ENCODE measurements around the gene PPP2R3A. TPM values are rescaled to one million over a fixed set of nuclear protein-coding genes. Genes with fewer than 3 reads are reported as not detected.

Gene PPP2R3A
- total RNA-seq, 6 donors from 2014 or later: 5.5 to 35.6 (median 11.0) TPM

- H3K36me3 ChIP-seq: no peaks in the 10 kb centered on the region
- WGBS, 2 donors: 79 to 84% methylated on average over 3 of the region's 3 CpGs
- TF ChIP-seq, protein P1, sequence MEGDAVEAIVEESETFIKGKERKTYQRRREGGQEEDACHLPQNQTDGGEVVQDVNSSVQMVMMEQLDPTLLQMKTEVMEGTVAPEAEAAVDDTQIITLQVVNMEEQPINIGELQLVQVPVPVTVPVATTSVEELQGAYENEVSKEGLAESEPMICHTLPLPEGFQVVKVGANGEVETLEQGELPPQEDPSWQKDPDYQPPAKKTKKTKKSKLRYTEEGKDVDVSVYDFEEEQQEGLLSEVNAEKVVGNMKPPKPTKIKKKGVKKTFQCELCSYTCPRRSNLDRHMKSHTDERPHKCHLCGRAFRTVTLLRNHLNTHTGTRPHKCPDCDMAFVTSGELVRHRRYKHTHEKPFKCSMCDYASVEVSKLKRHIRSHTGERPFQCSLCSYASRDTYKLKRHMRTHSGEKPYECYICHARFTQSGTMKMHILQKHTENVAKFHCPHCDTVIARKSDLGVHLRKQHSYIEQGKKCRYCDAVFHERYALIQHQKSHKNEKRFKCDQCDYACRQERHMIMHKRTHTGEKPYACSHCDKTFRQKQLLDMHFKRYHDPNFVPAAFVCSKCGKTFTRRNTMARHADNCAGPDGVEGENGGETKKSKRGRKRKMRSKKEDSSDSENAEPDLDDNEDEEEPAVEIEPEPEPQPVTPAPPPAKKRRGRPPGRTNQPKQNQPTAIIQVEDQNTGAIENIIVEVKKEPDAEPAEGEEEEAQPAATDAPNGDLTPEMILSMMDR (IDR thresholded peaks at IDR 0.05): no peak
- TF ChIP-seq POLR2A (IDR thresholded peaks at IDR 0.05): no peak
- no peak for TF ChIP-seq POLR2AphosphoS5 (IDR thresholded peaks at IDR 0.05)
- no peak for TF ChIP-seq EP300 (IDR thresholded peaks at IDR 0.05)
- H3K27ac ChIP-seq: no peak overlapping the region
- DNase-seq (no peak), ATAC-seq (ENCODE audit: low FRiP score in 2 of 2) (no peak)
- H3K27me3 ChIP-seq: no peaks in the 10 kb centered on the region
- no peak overlapping the region for H3K4me3 ChIP-seq
- no peaks in the 10 kb centered on the region for H3K9me3 ChIP-seq
- H3K4me1 ChIP-seq: no peaks in the 10 kb centered on the region
Observed at GRCh38 chr3:135994708-135995337, 29.3 kb downstream of the PPP2R3A start.

DNA sequence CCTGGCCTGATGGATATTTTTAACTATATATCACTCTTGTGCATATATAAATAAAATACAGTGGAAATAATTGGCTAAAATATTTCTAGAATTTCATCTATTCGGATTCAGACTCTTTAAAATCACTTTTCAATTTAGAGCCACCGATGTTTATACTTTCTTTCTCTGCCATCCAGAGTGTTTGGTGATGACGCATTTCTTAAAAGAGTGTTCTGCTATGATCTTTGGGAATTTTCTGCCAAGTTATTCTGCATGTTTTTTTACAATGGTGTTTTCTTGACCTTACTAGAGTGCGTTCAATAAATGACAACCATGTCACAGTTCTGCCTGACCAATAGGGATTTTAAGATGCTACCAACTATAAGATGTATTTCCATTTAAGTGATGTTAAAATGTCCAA, 30.2 kb downstream of the PPP2R3A start:
- TF ChIP-seq, protein P1 (IDR thresholded peaks at IDR 0.05): no peak
- TF ChIP-seq POLR2AphosphoS5 (IDR thresholded peaks at IDR 0.05): no peak
- TF ChIP-seq POLR2A (IDR thresholded peaks at IDR 0.05): no peak
- no peak for TF ChIP-seq EP300 (IDR thresholded peaks at IDR 0.05)
- 77 to 84% methylated on average over 4 of the region's 4 CpGs for WGBS, 2 donors
- Histone ChIP-seq H3K4me3 (no peak overlapping the region), H3K36me3 (no peaks in the 10 kb centered on the region), H3K27ac (no peak overlapping the region), H3K9me3 (no peaks in the 10 kb centered on the region), H3K27me3 (no peaks in the 10 kb centered on the region), H3K4me1 (no peaks in the 10 kb centered on the region)
- no peak for ATAC-seq (ENCODE audit: low FRiP score in 2 of 2)
- DNase-seq: no peak

DNA sequence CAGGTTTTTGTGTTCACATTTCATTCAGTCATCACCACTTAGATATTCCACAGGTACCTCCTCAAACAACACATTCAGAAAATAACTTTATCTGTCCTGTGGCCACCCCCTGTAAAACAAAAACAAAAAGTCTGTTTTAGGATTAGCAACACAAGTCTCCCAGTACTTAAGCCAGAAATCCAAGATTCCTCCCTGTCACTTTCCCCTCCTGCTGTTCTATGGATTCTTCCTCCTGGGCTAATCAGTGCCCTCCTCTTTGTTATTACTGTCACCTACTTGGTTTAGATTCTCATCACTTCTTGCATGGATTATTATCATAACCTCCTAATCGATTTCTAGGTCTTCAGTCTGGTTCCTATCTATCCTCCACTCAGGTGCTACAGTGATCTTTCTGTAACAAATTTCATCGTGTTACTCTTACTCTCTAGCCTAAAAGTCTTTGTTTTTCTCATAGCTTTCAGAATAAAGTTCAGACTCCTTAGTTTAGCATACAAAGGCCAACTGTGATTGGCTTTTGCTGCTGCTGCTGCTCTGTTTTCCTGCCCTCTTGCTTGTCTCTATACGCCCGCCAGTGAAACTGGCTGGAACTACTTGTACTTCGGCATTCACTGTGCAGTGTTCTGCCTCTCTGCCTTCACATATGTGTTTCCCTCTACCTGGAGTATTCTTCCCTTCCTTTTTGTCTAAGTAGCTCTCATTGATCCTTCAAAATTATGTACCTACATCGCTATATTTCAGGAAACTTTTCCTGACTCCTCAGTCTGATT, 32.2 kb downstream of the PPP2R3A start:
- WGBS, 2 donors: 90 to 91% methylated on average over 6 of the region's 6 CpGs
- Histone ChIP-seq H3K9me3 (no peaks in the 10 kb centered on the region), H3K4me3 (no peak overlapping the region), H3K27me3 (no peaks in the 10 kb centered on the region), H3K27ac (no peak overlapping the region), H3K36me3 (no peaks in the 10 kb centered on the region), H3K4me1 (no peaks in the 10 kb centered on the region)
- TF ChIP-seq POLR2AphosphoS5 (IDR thresholded peaks at IDR 0.05) (no peak), POLR2A (IDR thresholded peaks at IDR 0.05) (no peak), EP300 (IDR thresholded peaks at IDR 0.05) (no peak)
- TF ChIP-seq, protein P1 (IDR thresholded peaks at IDR 0.05): no peak
- DNase-seq (no peak), ATAC-seq (ENCODE audit: low FRiP score in 2 of 2) (no peak)

DNA sequence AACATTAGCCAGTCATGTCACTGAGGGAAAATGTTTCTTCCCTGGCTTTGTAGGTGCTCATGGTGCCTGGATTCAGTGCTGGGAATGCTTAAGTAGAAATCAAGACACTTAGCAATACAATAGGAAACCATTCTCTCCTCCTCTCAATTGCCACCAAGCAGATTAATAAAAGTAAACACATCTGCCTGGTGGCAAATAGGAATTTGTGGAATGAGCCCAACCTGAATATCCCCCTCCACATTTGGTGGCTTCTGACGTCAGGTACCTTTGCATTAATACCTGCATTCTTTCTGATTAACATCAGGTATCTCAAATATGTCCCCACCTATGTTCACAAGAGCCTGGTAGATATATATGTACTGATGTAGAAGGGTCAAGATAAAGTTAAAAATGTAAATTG, 42.7 kb downstream of the PPP2R3A start:
- no peak for ATAC-seq (ENCODE audit: low FRiP score in 2 of 2)
- WGBS, 2 donors: 57 to 89% methylated on average over 1 of the region's 1 CpG

More for the DNA sequence above, 42.7 kb downstream of the PPP2R3A start:
- Histone ChIP-seq H3K36me3 (no peaks in the 10 kb centered on the region), H3K9me3 (no peaks in the 10 kb centered on the region), H3K4me1 (no peaks in the 10 kb centered on the region), H3K27me3 (no peaks in the 10 kb centered on the region), H3K27ac (no peak overlapping the region), H3K4me3 (no peak overlapping the region)
- DNase-seq: no peak
- no peak for TF ChIP-seq POLR2AphosphoS5 (IDR thresholded peaks at IDR 0.05)
- TF ChIP-seq EP300 (IDR thresholded peaks at IDR 0.05): no peak
- TF ChIP-seq, protein P1 (IDR thresholded peaks at IDR 0.05): no peak
- no peak for TF ChIP-seq POLR2A (IDR thresholded peaks at IDR 0.05)
